Ascending aorta (tissue), 2 donors: ENCODE data around the gene DZIP1L. TPM values are rescaled to one million over a fixed set of nuclear protein-coding genes. Genes with fewer than 3 reads are reported as not detected.

Experiments used
- DNase-seq, 2 donors: peaks; one replicate each; pipeline ENCODE4 v3.0.0-alpha.2; 2019; ENCODE audit warnings: low spot score in 2 of 2
- H3K27ac ChIP-seq, 2 donors: fragments of 200-600 bp; sonication (generic); one replicate each; pipeline ENCODE4 v1.5.1; 2016 to 2017; ENCODE audit warnings: mild to moderate bottlenecking in 1 of 2
- H3K27me3 ChIP-seq: fragments of 200-600 bp; sonication (generic); one replicate; pipeline ENCODE4 v1.5.1; 2017
- H3K36me3 ChIP-seq, 2 donors: fragments of 200-600 bp; sonication (generic); one replicate each; pipeline ENCODE4 v1.5.1; 2016
- H3K4me1 ChIP-seq, 2 donors: fragments of 200-600 bp; sonication (generic); one replicate each; pipeline ENCODE4 v1.5.1; 2016 to 2017; ENCODE audit warnings: mild to moderate bottlenecking in 1 of 2
- H3K4me3 ChIP-seq, 2 donors: fragments of 200-600 bp; sonication (generic); one replicate each; pipeline ENCODE4 v1.5.1; 2016 to 2017; ENCODE audit warnings: mild to moderate bottlenecking in 1 of 2
- H3K9me3 ChIP-seq, 2 donors: fragments of 200-600 bp; sonication (generic); one replicate each; pipeline ENCODE4 v1.5.1; 2016
- CTCF ChIP-seq, 3 experiments: fragments of 200-600 bp in 2 of 3; fragments of 450-650 bp in 1 of 3; sonication (generic) in 2 of 3; IDR thresholded peaks; one replicate each; pipeline ENCODE4 v1.5.1; 2016 to 2019; ENCODE audit warnings: antibody characterized with exemption in 3 of 3, mild to moderate bottlenecking in 1 of 3, moderate library complexity in 1 of 3
- intact Hi-C: fragments of 100-400 bp; cut with DNase I; formaldehyde crosslinking; loops from one replicate; pipeline ENCODE4 v1.15.1; 2023
- total RNA-seq: library from RNA; depleted of rRNA; stranded (reverse); fragments of >200 nt; gene quantifications from one replicate; pipeline ENCODE4 v1.1.0, GENCODE V29; 2016

The DZIP1L gene
- total RNA-seq, 1 donor from 2014 or later, result 23.1 TPM

GRCh38 chr3:138012526-138012925 lies 102.9 kb downstream of the DZIP1L start:
- H3K4me1 ChIP-seq, result no peaks in the 10 kb centered on the region
- intact Hi-C loops, result no loop called here

More at GRCh38 chr3:138012526-138012925, 102.9 kb downstream of the DZIP1L start:
- no peak for TF ChIP-seq CTCF (IDR thresholded peaks at IDR 0.05)
- H3K9me3 ChIP-seq, result no peaks in the 10 kb centered on the region
- DNase-seq, result no peak
- no peaks in the 10 kb centered on the region for H3K27me3 ChIP-seq
- no peak overlapping the region for H3K27ac ChIP-seq
- no peaks in the 10 kb centered on the region for H3K36me3 ChIP-seq
- no peak overlapping the region for H3K4me3 ChIP-seq

Other genes starting within 250 kb of the DZIP1L start
- 0.11 TPM for gene CLDN18, start 105.4 kb downstream of the DZIP1L start, total RNA-seq
- not detected for gene A4GNT, start 16.8 kb upstream of the DZIP1L start, total RNA-seq
- gene DBR1, start 59.3 kb upstream of the DZIP1L start, total RNA-seq, result 2.0 TPM
- 23.4 TPM for gene ARMC8, start 71.7 kb upstream of the DZIP1L start, total RNA-seq
- not detected for gene NME9, start 214.2 kb upstream of the DZIP1L start, total RNA-seq
- gene MRAS, start 233.0 kb upstream of the DZIP1L start, total RNA-seq, result 24.5 TPM